NCI-H146 treated with DMSO at 0.1 percent for 48 hours (cell line): ENCODE data around the gene RBFOX2.
"Not testable (repeated sequence)": the region's sequence is repeated elsewhere in the genome, so short reads cannot be mapped to it uniquely, and the experiment has no call there.

Experiments
- DNase-seq: peaks from one replicate; lab custom pipeline; 2025; ENCODE audit not compliant: unreplicated experiment; lab: John Stamatoyannopoulos, UW

RBFOX2 gene

GRCh38 chr22:35742342-35743100, 286.1 kb downstream of the RBFOX2 start:
- DNase-seq, result no peak

GRCh38 chr22:35740616-35741015, 288.0 kb downstream of the RBFOX2 start:
- no peak for DNase-seq

GRCh38 chr22:35739931-35740380, 288.7 kb downstream of the RBFOX2 start:
- DNase-seq, result no peak

- DNase-seq, result no peak
Observed at GRCh38 chr22:35739076-35739930, 289.3 kb downstream of the RBFOX2 start.

- not testable (repeated sequence) for DNase-seq
Observed at GRCh38 chr22:35737886-35738285, 290.7 kb downstream of the RBFOX2 start.

GRCh38 chr22:35736701-35737100, 291.9 kb downstream of the RBFOX2 start:
- DNase-seq, result no peak

GRCh38 chr22:35736166-35736565, 292.5 kb downstream of the RBFOX2 start:
- DNase-seq, result no peak

GRCh38 chr22:35735542-35735941, 293.1 kb downstream of the RBFOX2 start:
- no peak for DNase-seq

GRCh38 chr22:35734517-35734827, 294.2 kb downstream of the RBFOX2 start:
- DNase-seq, result no peak

- no peak for DNase-seq
Observed at GRCh38 chr22:35733791-35734516, 294.7 kb downstream of the RBFOX2 start.

- DNase-seq, result no peak
Observed at GRCh38 chr22:35733036-35733435, 295.6 kb downstream of the RBFOX2 start.

- DNase-seq, result no peak
Observed at GRCh38 chr22:35732116-35732515, 296.5 kb downstream of the RBFOX2 start.

- DNase-seq, result no peak
Observed at GRCh38 chr22:35731321-35731720, 297.3 kb downstream of the RBFOX2 start.

GRCh38 chr22:35729309-35729698, 299.3 kb downstream of the RBFOX2 start:
- DNase-seq, result no peak

- peak; percentile 2 for DNase-seq
Observed at GRCh38 chr22:35728639-35729308, 299.9 kb downstream of the RBFOX2 start.

- DNase-seq, result no peak
Observed at GRCh38 chr22:35727436-35727835, 301.2 kb downstream of the RBFOX2 start.

- DNase-seq, result no peak
Observed at GRCh38 chr22:35726933-35727332, 301.7 kb downstream of the RBFOX2 start.

- DNase-seq, result no peak
Observed at GRCh38 chr22:35726398-35726797, 302.2 kb downstream of the RBFOX2 start.

GRCh38 chr22:35725521-35725920, 303.1 kb downstream of the RBFOX2 start:
- no peak for DNase-seq

GRCh38 chr22:35721960-35722359, 306.7 kb downstream of the RBFOX2 start:
- DNase-seq, result no peak

- no peak for DNase-seq
Observed at GRCh38 chr22:35719212-35719875, 309.3 kb downstream of the RBFOX2 start.
